T1000 (cell line): ENCODE measurements around the gene GABPB1.

Experiments used
- DNase-seq: peaks from one replicate; lab custom pipeline; 2025; ENCODE audit warnings: mixed read lengths; lab: John Stamatoyannopoulos, UW

GABPB1 gene

DNA sequence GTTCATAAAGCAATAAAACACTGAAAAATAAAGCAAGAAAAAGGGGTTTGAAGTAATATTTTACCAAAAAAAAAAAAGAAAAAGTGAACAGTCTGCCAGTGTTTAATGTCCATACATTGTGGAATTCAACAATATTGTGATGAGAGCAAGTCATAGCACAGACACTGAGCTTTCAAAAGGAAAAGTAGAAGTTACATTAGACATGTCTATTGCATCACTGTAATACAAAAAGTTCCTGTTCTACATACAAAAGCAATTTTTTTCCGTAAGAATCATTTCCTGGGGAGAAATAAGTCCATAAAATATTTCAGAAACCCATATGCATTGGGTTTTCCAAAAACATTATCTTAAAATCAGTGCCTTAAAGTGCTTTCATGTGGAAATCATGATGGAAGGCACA lies 77.6 kb downstream of the GABPB1 start:
- no peak for DNase-seq

DNA sequence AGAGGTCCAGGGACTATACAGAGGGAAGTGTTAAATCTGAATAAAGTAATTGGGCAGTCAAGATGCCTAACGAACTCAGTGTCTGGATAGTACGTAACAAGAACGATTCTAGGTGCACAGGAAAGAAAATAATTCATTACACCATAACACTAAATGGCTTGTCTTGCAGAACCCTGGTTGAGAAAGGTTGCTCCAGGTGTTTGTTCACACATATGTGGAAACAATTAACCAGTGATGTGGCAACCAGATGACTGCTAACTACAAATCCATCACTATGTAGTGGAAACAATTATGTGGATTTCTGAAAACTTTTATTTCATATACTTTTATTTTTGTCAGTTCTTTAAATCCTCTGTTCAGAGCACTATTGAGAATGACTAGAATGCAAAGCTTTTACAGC lies 79.1 kb downstream of the GABPB1 start:
- DNase-seq, result no peak

DNA sequence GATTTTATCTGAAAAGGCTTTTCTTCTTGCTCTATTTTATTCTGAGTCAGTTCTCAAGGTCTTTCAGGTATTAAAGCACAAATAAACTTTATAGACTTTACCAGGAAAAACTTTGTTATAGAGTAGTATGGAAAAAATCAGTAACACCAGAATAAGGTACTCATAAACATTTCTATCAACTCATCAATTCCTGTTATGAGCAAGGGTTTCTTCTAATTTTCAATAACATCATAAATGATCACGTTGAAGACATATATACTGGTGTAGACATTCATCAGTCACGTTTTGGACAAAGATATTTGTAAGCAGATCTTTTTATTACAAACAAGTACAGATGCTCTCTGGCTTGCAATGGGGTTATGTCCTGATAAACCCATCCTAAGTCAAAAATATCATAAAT lies 79.9 kb downstream of the GABPB1 start:
- no peak for DNase-seq

DNA sequence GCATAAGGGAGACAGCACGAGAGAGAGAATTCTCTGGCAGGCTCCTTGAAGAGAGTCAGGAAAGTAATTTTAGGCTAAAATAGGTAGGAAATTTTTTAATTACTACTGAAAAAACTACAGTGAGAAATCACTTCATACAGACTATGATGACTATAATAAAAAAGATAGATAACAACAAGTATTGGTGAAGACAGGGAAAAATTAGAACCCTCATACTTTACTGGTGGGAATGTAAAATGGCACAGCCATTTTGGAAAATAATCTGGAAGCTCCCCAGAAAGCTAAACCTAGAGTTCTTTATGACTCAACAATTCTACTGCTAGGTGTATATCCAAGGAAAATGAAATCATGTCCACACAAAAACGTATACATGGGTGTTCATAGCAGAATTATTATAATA lies 87.4 kb downstream of the GABPB1 start:
- DNase-seq, result no peak

DNA sequence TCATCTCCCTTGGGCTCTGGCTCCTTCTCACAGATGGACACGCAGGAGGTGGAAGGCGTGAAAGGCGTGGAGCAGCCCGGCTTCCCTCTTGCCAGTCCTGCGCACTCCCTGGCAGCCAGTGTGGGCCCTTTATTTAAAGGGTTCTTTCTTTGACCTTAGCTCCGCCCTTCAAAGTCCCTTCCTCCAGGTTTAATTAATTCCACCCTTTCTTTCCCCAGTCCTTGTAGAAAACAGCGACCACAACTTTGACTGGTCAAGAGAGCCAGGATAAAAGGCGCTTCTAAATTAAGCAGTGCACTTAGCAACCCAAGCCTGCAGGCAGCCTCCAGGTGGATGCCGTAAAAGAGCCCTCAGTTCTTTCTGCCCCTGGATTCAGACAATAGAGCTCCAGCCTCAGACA lies 89.4 kb downstream of the GABPB1 start, which contains the start of gene HDC:
Gene HDC (minus strand): TSS at position 107 of the 400 bp plus-strand sequence. CDS start 103 bp downstream, at position 4.
- no peak for DNase-seq

DNA sequence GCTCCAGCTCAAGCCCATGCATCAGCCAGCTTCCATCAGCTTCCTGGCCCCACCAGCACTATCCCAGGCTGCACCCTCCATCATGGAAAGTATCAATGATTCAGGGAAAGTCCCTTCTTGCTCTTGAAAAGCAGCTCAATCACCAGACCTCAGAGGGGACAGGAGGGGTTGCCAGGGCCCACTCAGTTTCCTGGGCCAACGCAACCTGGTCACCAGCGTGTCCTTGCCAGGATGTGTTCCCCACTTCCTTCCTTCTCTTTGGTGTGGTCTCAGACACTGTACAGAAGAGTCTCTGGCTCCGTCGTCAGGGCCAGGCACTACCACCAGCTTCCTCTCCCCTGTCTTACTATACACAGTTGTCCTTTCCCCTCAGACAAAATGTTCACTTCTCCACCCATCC lies 92.5 kb downstream of the GABPB1 start:
- no peak for DNase-seq

DNA sequence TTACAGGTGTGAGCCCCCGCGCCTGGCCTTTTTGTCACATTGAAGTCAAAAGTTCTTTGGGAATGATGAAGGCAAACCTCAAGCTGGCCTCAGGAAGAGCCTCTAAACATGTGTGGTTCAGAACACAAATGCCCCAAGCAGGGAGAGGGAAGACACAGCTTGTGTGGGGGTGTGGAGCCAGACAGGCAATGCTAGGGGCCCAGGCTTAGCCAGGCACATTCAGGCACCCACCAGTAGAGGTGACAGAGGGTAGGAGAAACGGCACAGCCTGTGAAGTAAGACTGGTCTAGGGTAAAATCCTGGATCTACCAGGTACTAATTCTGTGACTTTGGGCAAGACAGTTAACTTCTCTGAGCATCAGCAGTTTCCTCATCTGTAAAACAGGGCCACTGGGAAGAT lies 93.0 kb downstream of the GABPB1 start:
- DNase-seq, result no peak

DNA sequence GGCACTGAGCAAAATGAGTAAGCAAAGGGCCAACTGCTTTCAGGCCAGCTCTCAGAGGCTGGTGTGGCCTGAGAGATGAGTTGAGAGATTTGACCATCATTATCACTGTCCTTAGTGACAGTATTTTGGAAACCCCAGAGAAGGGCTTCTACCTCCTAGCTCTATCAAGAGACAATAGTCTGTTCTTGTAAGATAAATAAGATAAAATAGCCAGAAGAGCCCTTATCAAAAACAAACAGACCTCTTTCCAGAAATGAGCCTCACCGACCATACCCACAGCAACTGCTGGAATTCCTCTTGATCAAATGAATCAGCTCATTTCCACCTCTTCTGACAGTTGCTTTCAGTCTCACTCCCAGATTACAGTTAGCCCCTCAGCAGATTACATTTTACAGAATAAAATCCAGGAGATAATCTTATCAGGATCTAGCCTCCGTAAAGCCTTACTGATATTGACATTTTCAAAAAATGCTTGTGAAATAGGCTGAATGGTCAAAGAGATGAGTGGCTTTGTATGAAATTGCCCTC lies 94.0 kb downstream of the GABPB1 start:
- no peak for DNase-seq

DNA sequence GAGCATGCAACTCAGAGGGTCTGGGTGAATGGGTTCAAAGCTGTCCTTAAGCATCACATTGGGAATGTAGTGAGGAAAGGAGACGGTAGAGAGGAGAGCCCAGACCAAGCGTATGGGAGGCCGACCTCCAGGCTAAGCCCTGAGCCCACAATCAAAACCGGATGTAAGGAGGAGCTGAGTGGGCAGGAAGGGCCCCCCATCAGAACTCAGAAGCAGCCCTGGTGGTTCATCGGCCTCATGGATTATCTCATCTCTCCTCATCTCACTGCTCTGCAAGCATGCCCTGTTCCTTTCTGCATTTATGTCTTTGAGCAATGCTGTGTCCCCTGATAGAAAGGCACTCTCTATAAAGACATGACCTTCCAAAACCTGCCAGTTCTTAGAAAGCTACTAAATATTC lies 95.7 kb downstream of the GABPB1 start:
- DNase-seq, result no peak

DNA sequence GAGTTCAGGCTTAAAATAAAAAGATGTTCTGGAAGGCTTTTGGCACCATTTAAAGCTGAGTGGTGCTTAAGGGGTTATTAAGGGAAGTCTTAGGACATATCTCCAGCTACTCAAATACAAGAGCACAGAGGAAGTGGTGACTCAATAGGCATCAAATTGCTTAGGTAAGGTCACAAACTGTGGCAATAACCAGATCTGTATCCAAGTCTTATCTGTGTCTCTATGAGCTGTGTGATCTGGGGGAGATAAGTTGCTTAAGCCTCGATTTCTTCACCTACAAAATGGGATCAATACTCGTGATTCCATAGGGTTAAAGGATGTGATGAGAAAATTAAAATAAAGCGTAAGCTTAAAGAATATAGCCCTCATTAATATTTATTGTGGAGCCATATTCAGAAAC lies 97.1 kb downstream of the GABPB1 start:
- no peak for DNase-seq

DNA sequence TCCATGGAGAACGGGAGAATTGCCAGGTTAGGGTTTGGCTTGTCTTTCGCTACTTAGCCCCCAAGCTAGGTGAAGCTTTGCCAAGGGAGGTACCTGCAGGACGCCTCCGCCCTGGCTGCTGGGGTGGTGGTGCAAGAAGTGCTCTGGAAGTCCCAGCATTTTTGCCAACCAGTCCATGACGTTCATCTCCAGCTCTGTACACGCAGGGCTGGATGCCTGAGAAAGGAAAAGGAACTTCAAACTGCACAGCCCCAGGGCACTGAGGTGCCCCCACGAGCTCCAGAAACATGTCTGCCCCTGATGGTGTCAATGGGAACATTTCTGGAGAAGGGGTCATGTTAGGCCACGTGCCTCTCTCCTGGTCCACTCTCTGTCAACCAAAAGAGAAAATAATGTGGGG lies 97.7 kb downstream of the GABPB1 start:
- no peak for DNase-seq

DNA sequence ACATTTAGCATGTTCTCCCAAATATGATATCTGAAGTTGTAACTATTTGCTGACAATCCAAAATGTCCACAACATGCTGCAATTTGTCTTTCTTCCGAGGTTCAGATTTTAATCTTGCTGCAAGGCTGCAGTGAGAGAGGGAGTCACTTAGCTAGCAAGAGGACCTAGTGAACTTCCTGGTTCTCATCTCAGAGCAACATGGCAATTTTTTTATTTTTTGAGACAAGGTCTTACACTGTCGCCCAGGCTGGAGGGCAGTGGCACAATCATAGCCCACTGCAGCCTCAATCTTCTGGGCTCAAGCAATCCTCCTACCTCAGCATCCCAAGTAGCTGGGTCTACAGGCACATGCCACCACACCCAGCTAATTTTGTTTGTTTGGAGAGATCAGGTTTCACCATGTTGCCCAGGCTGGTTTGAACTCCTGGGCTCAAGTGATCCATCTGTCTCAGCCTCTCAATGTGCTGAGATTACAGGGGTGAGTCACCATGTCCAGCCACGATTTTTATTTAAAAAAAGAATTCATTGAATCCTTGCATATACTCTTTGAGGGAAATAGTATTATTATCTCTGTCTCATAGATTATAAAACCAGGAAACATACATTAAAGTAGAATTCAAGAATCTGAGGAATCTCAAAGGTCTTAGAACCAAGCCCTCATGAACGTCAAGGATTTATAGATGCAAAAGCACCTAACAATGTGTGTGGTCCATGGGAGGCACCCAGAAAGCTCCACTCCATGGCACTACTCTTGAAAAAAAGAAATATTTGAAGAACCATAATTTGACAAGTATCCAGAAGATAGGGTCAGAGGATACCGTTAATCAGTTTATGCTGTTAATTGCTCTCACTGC lies 98.6 kb downstream of the GABPB1 start:
- peak; percentile 40 for DNase-seq

DNA sequence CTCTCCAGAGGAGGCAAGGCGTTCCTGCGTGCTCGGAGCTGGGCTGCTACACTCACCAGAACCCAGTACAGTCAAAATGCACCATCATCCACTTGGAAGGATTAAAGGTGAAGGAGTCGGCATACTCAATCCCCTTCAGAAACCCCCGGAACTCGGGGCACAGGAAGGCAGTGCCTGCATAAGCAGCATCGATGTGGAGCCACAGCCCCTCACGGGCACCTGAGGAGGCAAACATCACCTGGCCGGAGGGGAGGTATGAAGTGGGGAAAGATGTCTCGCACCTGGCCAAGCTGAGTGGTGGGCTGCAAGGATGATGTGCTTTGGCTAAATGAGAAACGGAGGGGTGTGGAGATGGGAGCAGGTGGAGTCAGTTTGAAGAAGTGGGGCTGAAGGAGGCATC lies 102.4 kb downstream of the GABPB1 start:
- DNase-seq, result no peak

DNA sequence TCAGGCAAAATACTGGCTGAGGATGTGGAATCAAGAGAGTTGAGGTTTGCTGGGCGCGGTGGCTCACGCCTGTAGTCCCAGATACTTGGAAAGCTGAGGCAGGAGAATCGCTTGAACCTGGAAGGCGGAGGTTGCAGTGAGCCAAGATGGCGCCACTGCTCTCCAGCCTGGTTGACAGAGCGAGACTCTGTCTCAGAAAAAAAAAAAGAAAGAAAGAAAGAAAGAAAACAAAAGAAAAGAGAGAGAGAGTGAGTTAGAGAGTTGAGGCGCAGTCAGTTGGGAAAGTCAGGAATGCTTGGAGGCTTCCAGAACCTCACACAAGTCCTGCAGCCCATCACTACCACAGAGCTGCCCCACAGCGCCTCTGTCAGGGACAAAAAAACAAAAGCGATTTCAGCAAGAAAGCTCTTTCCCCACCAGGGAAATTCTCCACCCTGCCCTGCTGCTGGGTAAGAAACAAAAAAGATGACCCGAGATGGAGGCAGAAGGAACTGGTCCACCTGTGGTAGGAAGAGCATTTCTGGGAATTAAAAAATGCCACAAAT lies 103.3 kb downstream of the GABPB1 start:
- no peak for DNase-seq

DNA sequence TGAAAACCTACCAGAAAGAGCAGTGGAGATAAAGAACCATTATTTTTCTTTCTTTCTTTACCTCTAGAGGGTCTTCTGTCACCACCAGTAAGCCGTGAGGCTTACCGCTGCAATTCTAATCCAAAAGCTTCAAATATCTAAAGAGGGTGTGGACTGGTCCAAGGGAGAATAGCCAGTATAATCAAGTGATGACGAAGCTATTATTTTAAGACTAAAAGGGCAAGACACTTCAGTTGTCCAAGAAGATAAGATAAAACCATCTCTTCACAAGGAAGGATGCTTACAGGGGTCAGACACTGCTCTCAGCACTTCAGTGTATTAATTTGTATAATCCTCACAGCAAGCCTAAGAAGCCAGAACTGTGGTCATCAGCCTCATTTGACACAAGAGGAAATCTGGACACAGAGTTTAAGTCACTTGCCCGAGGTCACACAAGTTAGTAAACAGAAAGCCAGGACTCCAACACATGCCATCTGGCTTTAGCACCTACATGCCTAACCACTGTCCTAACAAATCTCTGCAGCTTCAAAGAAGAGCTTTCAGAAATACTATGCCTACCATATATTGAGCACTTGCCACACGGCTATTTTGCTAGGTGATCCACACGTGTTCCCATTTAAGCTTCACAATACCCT lies 104.1 kb downstream of the GABPB1 start:
- DNase-seq, result no peak

DNA sequence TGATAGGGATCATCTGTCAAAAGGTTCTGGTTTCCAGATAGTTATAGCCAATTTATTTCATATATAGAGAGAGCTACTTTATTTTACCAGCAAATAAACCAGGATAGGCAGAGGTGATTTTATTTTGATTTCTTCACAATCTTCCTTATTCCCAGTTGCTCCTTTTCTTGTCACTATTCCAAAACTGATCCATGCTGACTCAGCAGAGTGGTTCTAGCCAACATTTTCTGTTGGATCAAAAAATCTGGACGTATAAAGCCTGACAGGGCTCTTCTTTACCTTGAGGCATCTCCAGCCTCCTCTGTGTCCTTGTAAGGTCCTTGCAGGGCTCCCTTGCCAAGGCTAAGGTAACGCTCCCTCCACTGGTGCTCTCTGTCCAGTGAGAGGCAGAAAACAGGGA lies 105.3 kb downstream of the GABPB1 start:
- no peak for DNase-seq

DNA sequence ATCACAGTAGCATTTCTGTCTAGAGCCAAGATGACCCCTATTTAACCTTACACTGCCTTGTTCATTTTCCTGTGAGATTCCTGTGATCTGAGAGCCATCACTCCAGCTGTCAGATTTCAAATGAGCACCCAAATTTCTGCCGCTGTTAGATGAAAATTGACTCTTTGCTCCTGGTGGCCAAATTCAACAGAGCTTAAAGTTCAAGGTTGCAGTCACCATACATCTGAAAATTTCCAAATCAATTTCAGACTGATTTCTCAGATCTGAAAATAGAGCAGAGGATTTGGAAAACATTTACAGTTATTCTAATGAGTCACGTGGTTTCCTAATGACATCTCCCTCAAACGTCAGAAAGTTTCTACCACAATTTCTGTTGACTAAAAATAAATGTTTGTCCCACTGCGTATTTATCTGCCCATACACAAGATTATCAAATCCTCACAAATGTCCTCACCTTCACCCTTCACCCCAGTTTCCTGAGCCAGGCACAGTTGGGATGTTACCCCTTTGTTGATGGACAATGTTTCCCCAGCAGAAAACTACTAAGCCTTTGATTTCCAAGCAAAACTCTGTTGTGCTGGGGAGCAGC lies 105.9 kb downstream of the GABPB1 start:
- no peak for DNase-seq

DNA sequence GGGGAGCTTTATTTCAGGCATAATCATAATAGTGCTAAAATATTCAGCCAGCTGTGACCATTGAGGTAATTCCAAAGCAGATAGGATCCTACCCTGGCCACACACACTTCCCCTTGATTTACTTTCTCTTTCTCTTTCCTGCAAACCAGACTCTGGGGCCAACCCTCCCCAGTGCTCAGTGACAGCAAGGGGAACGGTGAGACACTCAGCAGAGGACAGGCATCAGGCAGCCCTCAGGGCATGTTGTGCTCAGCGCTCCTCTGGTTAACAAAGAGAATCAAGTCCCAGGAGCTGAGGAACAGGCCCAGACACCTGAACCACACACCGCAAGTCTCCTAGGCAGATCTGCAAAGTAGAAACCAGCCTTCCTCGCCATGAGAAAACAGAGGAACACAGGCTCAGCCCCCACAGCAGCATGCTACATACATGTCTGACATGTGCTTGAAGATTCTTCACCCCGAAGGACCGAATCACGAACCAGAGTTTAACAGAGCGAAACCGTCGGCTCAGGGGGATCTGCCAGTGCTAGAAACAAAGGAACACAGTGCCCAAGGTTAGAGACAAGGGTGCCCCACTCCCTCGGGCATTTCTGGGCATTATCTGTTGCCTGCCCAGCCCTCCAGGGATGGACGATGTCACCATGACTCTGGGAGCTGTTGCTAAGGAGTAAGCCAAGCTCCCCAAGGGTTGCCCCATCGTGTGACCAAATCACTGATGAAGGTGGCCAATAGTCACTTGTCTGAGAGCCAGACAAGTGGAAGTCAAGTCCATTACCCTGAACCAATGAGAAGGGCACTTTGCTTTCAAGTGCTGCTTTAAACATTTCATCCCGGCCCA lies 107.0 kb downstream of the GABPB1 start:
- DNase-seq, result no peak

DNA sequence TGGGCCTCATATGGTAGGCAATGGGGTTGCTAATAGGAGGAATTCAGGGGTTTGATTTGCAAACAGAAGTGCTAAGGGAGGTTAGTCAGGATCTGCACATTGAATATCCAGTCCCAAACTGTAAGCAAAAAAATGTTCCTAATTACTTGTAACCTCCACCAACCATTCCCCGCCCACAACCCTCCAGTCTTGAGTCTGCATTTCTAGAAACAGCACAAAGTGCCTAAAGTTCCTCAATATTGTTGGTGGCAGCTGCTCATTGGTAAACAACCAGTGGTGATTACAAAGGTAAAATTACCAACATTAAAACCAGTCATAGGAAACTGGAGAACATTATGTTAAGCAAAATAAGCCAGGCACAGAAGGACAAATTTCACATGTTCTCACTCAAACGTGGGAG lies 108.4 kb downstream of the GABPB1 start:
- no peak for DNase-seq

DNA sequence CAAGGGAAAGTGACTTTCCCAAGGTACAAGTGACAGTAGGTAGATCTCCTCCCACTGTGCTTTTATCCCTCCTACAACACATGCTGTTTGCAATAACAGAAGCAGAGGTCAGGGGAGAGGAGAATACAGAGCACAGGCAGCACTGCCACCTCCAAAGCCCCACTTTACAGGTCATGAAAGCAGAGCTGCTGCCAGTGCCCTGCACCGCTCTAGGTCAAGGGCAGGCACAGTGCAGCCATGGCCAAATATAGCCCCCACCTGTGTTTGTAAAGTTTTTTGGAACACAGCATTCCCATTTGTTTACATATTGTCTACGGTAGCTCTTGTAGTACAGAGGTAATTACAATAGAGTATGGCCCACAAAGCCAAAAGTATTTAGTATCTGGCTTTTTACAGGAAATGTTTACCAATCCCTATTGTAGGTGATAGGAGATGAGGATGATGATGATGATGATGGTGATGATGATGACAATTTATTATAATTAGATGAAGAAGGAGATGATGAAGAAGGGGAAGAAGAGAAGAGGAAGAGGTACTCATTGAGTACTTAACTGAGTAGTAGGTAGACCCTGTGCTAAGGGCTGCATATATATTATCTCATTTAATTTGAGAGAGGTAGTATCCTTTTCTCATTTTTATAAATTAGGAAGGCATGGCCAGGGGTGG lies 109.9 kb downstream of the GABPB1 start:
- DNase-seq, result no peak

DNA sequence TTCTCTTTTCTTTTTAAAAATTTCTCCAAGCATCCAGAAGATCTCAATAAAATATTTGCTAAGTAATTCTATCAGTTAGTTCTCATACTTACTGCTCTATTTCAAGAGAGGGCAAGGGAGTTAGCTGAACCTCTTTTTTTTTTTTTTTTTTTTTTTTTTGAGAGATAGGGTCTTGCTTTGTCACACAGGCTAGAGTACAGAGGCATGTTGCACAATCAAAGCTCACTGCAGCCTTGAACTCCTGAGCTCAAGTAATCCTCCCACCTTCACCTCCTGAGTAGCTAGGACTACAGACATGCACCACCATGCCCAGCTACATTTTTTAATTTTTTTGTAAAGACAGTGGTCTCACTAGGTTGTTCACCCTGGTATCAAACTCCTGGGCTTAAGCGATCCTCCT lies 110.8 kb downstream of the GABPB1 start:
- no peak for DNase-seq
